Stimulated activated CD8-positive, alpha-beta memory T cell treated with anti-CD3 and anti-CD28 coated beads, Interleukin-7, amount 100 ng/mL, for 4 hours (primary cell): ENCODE data around the gene SLIT1.

Source experiments
- DNase-seq, 2 donors: peaks; one replicate each; pipeline ENCODE4 v3.0.0-alpha.2; 2020; ENCODE audit warnings: low read depth in 2 of 2

Gene SLIT1

DNA sequence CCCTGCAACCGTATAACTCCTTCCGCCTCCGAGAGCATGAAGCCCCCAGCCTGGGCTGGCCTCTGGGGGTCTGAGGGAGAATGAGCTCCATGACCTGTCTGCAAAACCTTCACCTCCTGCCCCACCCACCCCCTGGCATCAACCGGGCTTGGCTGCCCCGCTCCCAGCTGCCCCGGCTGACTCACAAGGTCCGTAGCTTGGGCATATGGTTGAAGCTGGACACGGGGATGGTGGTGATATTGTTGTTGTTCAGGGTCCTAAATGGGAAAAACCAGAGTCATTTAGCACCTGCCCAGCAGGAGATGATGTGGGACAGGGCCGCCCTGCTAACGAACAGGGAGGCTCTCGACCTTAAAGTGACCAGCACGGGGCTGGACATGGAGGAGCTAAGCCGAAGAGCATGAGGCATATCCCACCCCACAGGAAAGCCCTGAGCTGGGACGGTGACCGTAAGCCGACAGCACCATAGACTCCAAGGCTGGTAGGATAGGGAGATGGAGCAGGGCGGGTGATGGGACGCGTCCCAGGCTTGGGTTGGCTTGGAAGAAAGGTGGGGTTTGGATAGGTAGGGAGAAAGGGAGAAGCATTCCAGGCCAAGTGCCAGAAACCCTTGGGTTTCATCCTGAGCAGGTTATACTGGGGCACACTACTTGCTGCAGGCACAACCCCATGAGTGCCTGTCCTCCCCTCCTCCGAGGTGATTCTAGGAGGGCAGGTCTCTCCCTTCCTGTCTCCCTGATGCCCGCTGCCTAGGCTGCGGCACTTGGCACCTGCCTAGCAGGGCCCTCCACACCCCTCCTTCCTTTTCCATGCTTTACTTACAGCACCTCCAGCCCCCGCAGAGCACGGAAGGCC is 121.5 kb downstream of the SLIT1 start:
- no peak for DNase-seq

DNA sequence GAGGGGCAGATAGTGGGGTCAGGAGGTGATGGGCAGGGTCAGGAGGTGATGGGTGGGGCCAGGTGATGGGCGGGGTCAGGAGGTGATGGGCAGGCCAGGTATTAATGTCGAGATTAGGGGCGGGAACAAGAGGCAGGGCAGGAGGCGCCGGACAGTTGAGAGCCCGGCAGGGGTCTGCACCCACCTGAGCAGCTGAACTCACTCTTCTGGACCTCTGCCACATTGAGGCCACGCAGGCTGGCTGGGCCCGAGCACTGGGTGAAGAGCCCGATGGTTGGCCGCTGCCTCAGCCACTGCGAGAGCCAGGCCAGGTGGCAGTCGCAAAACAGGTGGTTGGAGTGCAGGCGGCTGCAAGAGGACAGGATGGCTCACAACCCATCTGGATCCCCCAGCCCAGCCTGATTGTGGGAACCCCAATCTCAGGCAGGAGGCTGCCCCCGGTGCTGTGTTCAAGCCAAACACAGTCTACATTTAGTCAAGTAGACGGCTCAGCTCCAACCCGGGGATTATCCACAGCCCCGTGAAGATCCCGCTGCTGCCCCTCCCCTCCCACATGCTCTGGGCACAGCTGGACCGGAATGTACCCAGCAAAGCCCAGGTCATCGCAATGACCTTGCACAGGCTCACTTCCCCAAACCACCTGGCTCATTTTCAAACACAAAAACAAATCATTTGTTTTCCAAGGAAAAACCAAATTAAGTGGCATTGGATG is 122.3 kb downstream of the SLIT1 start:
- DNase-seq = no peak

DNA sequence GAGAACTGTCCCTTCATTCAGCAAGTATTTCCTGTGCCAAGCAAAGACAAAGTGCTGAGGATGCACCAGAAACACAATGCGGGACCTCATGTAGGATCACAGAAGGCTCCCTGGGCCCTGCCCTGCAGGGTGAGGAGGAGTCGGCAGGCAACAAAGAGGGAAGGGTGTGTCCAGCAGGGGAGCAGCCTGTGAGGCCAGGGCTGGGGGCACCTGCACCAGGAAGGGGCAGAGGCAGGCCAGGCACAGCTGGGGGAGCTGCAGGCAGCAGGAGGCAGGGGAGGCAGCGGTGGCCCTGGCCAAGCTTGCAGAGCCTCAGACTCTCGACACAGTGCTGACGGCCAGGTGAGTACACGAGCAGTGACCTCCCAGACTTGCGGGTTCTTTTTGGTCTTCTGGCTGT is 123.3 kb downstream of the SLIT1 start:
- DNase-seq = no peak

DNA sequence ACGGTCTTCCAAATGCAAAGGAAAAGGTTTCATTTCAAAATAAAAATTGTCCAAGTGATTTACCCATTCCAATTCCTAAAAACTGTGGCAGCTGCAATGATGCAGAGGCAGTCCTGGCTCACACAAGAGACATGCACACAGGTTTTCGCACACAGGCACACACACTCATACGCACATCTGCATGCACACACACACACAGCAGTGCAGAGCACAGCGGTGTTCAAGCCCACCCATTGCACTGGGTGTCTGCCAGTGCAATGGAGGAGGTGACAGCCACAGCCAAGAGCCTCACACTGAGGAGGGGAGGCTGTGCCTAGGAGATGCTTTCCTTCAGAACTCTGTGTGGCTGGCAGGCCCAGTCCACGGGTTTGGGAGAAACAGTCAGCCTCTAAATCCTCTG is 123.7 kb downstream of the SLIT1 start:
- DNase-seq = no peak

DNA sequence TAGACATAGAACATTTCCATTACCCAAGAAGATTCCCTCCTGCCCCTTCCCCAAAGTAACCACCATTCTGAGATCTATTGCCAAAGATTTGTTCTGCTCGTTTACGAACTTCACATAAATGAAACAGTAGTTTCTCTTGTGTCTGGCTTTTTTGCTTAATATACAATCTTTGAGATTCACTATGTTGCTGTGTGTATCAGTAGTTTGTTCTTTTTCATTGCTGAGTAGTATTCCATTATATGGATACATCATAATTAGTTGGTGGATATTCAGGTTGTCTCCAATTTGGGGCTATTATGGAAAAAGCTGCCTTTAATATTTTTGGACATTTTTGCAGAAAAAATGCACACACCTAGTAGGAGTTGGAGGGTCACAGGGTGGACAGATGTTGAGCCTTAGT is 124.3 kb downstream of the SLIT1 start:
- DNase-seq = no peak

DNA sequence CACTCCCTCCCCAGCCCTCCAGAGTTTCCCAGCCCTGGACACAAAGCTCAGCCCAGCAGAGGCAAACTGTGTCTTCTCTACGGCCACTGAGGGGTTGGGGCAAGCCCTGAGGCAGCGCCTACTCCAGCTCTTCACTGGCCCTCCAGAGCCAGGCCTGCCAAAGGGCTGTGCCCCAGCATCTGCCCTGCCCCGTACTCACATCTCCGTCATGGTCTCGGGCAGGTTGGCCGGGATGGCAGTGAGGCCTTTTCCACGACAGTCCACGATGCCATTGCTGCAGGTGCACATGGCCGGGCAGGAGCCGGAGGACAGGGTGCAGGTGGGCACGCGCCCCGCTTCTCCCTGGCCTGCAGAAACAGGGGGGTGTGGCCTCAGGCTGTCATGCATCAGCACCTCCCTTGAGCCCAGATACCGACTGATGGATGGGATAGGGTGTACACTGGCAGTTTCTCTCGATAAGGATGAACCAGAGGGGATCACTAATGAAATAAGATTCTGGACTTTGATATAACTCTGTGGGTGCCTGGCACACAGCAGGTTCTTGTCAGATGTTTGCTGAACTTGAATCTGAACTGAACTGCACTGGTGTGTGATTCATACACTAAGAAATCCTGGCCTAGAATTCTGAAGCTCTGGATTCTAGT is 125.2 kb downstream of the SLIT1 start:
- no peak for DNase-seq

DNA sequence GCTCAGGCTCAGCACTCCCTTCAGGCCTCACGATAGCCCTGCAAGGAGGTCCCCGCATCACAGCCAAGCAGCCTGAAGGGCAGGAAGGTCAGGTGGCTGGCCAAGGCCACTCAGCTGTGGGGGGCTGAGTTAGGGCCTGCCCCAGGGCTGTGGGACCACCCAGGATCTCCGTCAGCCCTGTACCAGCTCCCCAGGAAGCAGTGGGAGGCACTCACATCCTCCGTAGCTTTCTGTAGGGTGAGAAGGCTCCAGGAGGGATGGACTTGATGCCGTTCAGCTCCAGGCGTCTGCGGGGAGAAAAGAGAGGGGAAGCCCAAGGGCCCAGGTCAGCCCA is 125.9 kb downstream of the SLIT1 start:
- DNase-seq = no peak

DNA sequence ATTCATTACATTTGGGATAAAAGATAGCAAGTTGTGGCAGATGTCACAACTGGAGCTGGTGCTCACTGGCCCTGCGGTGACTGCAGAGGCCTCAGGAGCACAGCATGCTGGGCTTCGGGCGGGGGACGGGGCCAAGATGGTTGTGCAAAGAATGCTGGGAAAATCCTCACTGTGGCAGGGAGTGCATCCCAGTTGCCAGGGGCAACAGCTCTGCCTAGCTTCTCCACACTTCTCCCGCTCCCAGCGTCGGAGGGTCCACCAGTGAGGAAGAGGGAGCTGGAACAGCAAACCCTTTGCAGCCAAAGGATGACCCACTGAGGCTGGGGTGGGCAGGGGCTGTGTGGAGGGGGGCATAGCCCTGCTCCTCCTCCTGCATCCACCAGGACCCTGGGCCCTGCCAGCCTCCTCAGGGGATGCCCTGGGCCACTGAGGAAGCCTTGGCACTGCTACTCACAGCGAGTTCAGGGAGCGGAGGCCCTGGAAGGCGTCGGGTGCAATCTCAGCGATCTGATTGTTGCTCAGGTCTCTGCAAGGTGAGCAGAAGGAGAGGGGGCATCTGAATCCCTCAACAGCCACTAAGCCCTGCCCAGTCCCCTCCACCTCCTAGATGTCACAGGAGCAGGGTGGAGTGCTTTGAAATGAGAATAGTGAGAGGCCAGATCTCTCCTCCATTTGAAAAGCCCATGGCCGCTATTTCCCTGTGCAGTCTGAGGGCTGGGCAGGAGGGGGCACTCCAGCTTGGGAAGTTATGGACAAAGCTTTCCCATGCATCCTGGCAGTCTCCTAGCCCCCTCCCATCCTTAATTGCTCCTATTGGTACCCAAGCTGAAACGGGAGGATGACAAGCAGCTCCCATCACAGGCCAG is 126.5 kb downstream of the SLIT1 start:
- no peak for DNase-seq

DNA sequence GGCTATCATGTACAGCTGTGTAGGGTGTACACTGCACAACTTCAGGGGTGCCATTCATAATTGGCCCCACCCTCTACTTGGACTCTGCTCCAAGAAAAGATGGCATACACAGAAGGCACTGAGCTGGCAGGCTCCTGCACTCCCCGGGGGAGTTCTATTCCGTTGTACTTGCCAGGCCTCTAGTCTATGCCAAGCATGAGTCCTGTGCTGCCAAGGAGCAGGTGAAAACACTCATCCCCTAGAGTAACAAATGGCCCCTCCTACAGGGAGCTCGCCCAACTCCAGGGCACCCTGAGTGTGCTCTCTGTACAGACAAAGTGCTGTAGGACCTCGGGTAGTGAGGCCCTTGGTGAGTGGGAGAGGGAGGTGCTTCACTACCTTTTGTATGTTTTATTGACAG is 127.2 kb downstream of the SLIT1 start:
- no peak for DNase-seq

DNA sequence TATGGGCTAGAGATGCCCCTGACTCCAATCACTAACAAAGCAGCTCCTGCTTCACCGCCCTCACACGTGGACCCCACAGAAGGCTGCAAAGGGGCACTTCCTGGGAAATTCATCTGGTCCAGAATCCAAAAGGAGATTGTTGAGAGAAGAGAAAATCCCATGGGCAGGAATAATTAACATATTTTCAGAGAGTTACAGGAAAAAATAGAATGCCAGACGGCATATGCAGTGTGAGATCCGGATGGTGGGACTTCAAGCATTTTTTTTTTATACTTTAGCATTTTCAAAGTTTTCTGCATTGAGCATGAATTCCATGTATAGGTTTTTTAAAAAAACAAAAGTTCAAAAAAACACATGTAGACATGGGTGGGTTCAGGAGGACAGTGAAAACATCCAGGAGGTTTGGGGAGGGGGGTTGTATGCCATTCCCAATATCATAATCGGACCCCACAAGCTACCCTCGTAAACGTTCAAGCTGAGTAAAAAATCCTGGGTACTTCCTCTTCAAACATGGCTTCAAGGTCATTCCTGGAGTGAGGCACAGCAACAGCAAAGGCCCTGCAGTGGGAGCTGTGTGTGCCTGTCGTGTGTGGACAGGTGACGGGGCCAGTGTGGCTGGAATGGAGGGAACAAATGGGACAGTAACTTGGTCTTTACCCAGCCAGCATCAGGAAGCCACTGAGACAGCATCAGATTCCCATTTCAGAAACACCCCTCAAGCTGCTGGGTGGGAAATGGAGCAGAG is 128.1 kb downstream of the SLIT1 start:
- DNase-seq = no peak

DNA sequence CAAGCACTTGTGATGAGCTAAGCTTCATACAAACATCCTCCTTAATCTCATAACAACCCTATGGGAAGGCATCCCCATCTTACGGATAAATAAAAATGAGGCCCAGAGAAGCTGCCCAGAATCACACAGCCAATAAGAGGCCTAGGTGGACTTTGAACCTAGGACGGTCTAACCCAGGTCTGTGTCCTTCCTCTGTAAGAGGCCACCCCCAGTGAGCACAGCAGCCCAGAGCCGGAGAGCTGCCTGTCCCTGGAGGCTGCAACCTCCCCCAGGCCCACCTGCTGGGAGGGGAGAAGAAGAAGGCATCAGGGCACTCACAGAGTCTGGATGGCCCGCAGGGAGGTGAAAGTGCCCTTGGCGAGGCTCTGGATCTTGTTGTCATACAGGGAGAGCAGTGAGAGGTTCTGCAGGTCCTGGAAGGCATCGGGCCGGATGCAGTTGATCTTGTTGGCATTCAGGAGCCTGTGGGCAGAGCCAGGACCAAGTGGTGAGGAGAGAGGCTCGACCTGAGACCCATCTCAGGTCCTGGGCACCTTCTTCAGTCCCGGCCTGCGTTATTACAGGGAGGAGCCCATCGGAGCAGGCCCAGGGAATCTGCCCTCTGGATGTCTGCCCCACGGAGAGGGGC is 129.6 kb downstream of the SLIT1 start:
- no peak for DNase-seq

DNA sequence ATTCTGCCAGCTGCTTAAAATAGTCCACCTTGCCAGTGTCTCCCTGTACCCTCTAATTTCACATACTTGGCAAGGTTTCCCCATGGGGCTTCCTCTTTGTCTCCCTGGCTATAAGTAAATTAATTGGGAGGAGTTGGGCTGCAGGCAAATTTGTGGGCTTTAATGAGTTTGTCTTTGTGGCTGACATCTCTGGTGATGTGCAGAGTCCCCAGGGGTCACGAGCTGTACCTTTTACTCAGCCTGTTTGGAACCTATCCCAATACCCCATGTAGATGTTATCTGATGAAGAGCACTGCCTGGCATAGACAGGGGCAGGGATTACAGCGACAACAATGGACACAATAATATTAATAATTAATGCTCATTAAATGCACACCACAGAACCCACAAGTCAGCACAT is 132.5 kb downstream of the SLIT1 start:
- no peak for DNase-seq

DNA sequence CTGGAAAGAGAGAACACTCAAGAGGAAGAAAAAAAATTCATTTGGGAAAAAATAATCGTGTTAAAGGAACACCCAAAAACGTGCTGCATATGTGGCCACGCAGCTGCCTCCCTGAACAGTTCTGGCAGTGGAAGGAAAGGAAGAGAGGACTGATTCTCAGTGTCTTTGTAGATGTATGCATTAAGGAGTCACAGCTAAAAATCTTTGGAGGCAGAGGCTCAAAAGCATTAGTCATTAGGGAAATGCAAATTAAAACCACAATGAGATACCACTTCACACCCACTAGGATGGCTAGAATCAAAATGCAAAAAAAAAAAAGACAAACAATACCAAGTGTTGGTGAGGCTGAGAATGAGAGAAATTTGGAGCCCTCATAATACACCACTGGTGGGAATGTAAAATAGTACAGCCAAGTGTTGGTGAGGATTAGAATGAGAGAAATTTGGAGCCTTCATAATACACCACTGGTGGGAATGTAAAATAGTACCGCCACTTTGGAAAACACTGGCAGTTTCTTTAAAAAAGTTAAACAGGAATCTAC is 134.7 kb downstream of the SLIT1 start:
- DNase-seq = no peak

DNA sequence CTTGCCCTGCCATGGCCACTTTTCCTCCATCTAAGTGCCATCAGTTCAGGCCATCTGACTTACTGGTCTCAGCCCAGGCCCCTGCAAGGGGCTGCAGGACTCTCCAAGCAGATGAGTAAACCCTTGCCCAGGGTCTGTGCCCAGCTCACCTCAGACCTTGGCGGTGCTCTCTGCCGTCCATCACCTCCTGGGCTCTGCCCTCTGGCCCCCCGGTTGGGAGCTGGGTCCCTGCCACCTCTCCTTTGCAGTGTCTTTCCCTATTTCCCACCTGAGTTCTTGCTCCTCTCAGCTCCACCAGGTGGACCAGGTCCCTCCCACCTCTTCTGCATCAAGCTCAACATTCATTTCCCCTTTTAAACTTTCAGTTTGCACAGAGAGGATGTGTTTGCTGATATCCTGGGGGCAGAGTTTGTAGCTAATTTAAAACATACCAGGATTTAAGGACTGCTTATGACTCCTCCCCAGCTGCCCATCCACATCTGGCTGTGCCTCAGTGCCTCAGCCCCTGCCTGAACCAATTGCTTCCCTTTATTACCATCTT is 135.5 kb downstream of the SLIT1 start:
- DNase-seq = no peak

DNA sequence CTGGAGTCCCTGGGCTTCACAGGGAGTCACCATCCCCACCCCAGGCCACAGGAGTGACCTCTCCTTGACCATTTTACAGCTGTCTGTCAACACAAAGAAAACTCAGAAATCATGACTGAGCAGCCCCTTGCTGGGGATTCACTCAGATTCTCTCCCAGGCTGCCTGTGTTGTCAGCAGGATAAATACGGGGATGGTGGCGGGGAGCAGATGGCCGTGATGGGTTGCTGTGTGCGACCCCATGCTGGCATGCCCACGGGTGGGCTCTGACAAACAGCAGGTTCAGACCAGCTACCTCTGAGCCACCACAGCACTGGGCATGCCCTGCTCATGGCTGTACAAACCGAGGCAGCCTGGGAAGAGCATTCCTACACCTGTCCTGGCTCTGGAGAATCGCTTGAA is 136.1 kb downstream of the SLIT1 start:
- DNase-seq = no peak

DNA sequence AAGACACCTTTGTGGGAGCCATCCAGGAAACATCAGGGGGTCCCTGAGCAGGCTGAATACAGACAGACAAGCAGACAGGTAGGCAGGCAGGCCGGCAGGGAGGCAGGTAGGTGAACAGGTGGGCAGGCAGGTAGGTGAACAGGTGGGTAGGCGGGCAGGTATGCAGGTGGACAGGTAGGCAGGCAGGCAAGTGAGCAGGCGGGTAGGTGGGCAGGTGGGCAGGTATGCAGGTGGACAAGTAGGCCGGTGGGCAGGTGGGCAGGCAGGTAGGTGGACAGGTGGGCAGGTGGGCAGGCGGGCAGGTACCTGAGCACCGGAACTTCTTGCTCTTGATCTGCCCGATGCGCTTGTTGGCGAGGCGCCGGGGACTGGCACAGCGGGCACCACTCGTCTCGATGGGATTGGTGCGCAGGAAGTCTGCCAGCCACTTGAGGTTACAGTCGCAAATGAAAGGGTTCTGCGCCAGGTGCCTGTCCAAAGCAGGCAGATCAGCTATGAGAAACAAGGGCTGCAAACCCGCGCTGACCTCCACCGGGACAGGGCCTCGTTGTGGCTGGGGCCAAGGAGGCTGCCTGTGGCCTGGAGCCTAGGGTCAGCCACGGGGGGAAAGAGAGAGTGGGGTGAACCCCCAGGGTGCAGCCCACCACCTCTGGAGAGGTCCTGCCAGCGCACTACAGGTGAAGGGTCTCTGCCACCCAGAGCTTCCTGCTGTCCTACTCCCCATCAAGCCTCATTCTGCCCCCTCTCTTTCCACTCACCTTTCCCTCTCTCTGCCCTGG is 136.9 kb downstream of the SLIT1 start:
- DNase-seq = no peak

DNA sequence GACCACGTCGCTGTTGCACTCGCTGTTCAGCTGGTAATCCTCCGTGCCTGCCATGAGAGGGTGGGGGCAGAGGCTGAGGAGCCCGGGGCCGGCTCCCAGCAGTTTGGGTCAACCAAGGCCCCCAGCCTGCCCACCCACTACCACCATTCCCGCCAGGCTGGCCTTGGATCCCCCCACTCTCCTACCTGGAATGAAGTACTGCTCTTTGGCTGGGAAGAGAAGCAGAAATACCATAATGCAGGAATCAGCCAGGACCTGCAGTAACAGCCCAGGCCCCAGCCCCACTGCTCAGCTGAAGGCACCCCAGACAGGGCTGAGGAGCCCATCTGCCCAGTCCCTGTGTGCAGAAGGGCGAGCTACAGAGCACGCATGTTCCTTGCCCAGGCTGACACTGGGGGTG is 138.0 kb downstream of the SLIT1 start:
- DNase-seq = no peak

DNA sequence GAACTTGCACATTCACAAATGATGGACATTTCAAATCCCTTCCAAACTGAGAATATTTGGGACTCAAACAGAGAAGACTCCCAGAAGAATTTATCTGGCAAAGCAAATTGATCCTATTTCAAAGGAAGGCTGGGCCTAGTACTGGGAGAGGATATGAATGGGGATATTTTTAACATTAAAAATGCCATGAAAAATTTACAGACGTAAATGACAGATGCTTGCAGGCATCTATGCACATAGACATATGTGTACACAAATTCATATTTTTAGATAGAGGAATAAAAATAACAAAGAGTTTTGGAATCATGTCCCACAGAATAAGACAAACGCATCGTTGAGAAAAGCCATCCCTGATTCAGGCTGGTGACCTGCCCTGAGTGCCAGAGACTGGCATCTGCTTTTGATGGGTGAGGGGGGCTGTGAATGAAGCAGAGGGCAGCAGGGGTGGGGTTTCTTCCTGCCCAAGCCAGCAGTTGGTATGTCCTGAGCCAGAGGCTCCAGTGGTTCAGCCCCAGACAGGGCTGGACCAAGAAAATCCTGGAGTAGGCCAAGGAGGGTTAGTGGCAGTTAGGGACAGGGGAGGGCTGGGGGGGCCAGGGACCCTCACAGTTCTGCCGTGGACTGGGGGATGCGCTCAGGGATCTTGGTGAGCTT is 138.5 kb downstream of the SLIT1 start:
- DNase-seq = no peak
